ENCODE results near the gene CD22. TPM values are rescaled to one million over a fixed set of nuclear protein-coding genes. Genes with fewer than 3 reads are reported as not detected.
"Not testable (repeated sequence)": the region's sequence is repeated elsewhere in the genome, so short reads cannot be mapped to it uniquely, and the experiment has no call there.

Gene CD22
- total RNA-seq, 1 experiment from 2014 or later: 15.4 TPM

GRCh38 chr19:35363711-35364425 lies 34.9 kb downstream of the CD22 start:
- no peak for DNase-seq (ENCODE audit: low read depth)
- in situ Hi-C loops (cut with HindIII; ENCODE audit: low pct_unique_long_range_greater_than_20kb, low sequenced_read_pairs): no loop called here

GRCh38 chr19:35365303-35365702 lies 36.3 kb downstream of the CD22 start:
- in situ Hi-C loops (cut with HindIII; ENCODE audit: low pct_unique_long_range_greater_than_20kb, low sequenced_read_pairs): no loop called here
- no peak for DNase-seq (ENCODE audit: low read depth)

GRCh38 chr19:35368378-35368777 lies 39.4 kb downstream of the CD22 start:
- no peak for DNase-seq (ENCODE audit: low read depth)
- in situ Hi-C loops (cut with HindIII; ENCODE audit: low pct_unique_long_range_greater_than_20kb, low sequenced_read_pairs): no loop called here

GRCh38 chr19:35369522-35369921 lies 40.5 kb downstream of the CD22 start:
- no peak for DNase-seq (ENCODE audit: low read depth)
- in situ Hi-C loops (cut with HindIII; ENCODE audit: low pct_unique_long_range_greater_than_20kb, low sequenced_read_pairs): no loop called here

- DNase-seq (ENCODE audit: low read depth): no peak
- in situ Hi-C loops (cut with HindIII; ENCODE audit: low pct_unique_long_range_greater_than_20kb, low sequenced_read_pairs): no loop called here
Observed at GRCh38 chr19:35370722-35371121, 41.7 kb downstream of the CD22 start, which contains the start of gene GPR42. GPR42 (plus strand) TSS chr19:35371068; CDS start chr19:35371360, 292 bp downstream.

GRCh38 chr19:35373492-35373891 lies 44.5 kb downstream of the CD22 start:
- DNase-seq (ENCODE audit: low read depth): no peak
- in situ Hi-C loops (cut with HindIII; ENCODE audit: low pct_unique_long_range_greater_than_20kb, low sequenced_read_pairs): no loop called here

GRCh38 chr19:35374031-35374430 lies 45.0 kb downstream of the CD22 start:
- in situ Hi-C loops (cut with HindIII; ENCODE audit: low pct_unique_long_range_greater_than_20kb, low sequenced_read_pairs); DNase-seq (ENCODE audit: low read depth): not testable (repeated sequence)

- no peak for DNase-seq (ENCODE audit: low read depth)
- in situ Hi-C loops (cut with HindIII; ENCODE audit: low pct_unique_long_range_greater_than_20kb, low sequenced_read_pairs): no loop called here
Observed at GRCh38 chr19:35375505-35376307, 46.7 kb downstream of the CD22 start.

GRCh38 chr19:35377656-35378055 lies 48.7 kb downstream of the CD22 start:
- in situ Hi-C loops (cut with HindIII; ENCODE audit: low pct_unique_long_range_greater_than_20kb, low sequenced_read_pairs): no loop called here
- DNase-seq (ENCODE audit: low read depth): no peak

- in situ Hi-C loops (cut with HindIII; ENCODE audit: low pct_unique_long_range_greater_than_20kb, low sequenced_read_pairs): no loop called here
Observed at GRCh38 chr19:35378356-35378755, 49.4 kb downstream of the CD22 start.

GRCh38 chr19:35379545-35379944 lies 50.6 kb downstream of the CD22 start:
- in situ Hi-C loops (cut with HindIII; ENCODE audit: low pct_unique_long_range_greater_than_20kb, low sequenced_read_pairs); DNase-seq (ENCODE audit: low read depth): not testable (repeated sequence)

More at GRCh38 chr19:35378356-35378755, 49.4 kb downstream of the CD22 start:
- DNase-seq (ENCODE audit: low read depth): no peak

- in situ Hi-C loops (cut with HindIII; ENCODE audit: low pct_unique_long_range_greater_than_20kb, low sequenced_read_pairs): no loop called here
- DNase-seq (ENCODE audit: low read depth): no peak
Observed at GRCh38 chr19:35379992-35380391, 51.0 kb downstream of the CD22 start.

- no peak for DNase-seq (ENCODE audit: low read depth)
- in situ Hi-C loops (cut with HindIII; ENCODE audit: low pct_unique_long_range_greater_than_20kb, low sequenced_read_pairs): no loop called here
Observed at GRCh38 chr19:35380450-35381124, 51.6 kb downstream of the CD22 start.

- in situ Hi-C loops (cut with HindIII; ENCODE audit: low pct_unique_long_range_greater_than_20kb, low sequenced_read_pairs): no loop called here
- no peak for DNase-seq (ENCODE audit: low read depth)
Observed at GRCh38 chr19:35381318-35381717, 52.3 kb downstream of the CD22 start.

GRCh38 chr19:35381926-35382325 lies 52.9 kb downstream of the CD22 start:
- DNase-seq (ENCODE audit: low read depth): no peak
- in situ Hi-C loops (cut with HindIII; ENCODE audit: low pct_unique_long_range_greater_than_20kb, low sequenced_read_pairs): no loop called here

- in situ Hi-C loops (cut with HindIII; ENCODE audit: low pct_unique_long_range_greater_than_20kb, low sequenced_read_pairs): no loop called here
- no peak for DNase-seq (ENCODE audit: low read depth)
Observed at GRCh38 chr19:35383536-35383935, 54.5 kb downstream of the CD22 start.

- in situ Hi-C loops (cut with HindIII; ENCODE audit: low pct_unique_long_range_greater_than_20kb, low sequenced_read_pairs): no loop called here
- DNase-seq (ENCODE audit: low read depth): peak; percentile 78
Observed at GRCh38 chr19:35388277-35389054, 59.5 kb downstream of the CD22 start.

- peak; percentile 19 for DNase-seq (ENCODE audit: low read depth)
- in situ Hi-C loops (cut with HindIII; ENCODE audit: low pct_unique_long_range_greater_than_20kb, low sequenced_read_pairs): no loop called here
Observed at GRCh38 chr19:35389192-35389861, 60.3 kb downstream of the CD22 start.

Data from Caki2 (cell line).